ENCODE measurements around the gene LRRC37A3.
A peak's percentile ranks its signal among the peaks of the same experiment; 100 is the strongest.
"Not testable (repeated sequence)": the region's sequence is repeated elsewhere in the genome, so short reads cannot be mapped to it uniquely, and the experiment has no call there.

Gene LRRC37A3

GRCh38 chr17:64919289-64920025 is at the start of gene LRRC37A3:
TSS of gene LRRC37A3 (minus strand) at chr17:64919478. CDS start at chr17:64897257, 22,221 bp downstream.
- in situ Hi-C loops (cut with MboI; ENCODE audit: low pct_unique_long_range_greater_than_20kb, low sequenced_read_pairs), result not testable (repeated sequence)

GRCh38 chr17:64965873-64966287 is 46.6 kb upstream of the LRRC37A3 start:
- DNase-seq, result peak; percentile 93
- in situ Hi-C loops (cut with MboI; ENCODE audit: low pct_unique_long_range_greater_than_20kb, low sequenced_read_pairs), result loop anchor here (25.0 kb wide), 1 partner anchor 221 kb away; no protein-coding TSS in a partner anchor

More at GRCh38 chr17:64919289-64920025, at the start of gene LRRC37A3:
- DNase-seq, result peak; percentile 97

GRCh38 chr17:64965256-64965872 is 46.1 kb upstream of the LRRC37A3 start:
- in situ Hi-C loops (cut with MboI; ENCODE audit: low pct_unique_long_range_greater_than_20kb, low sequenced_read_pairs), result loop anchor here (25.0 kb wide), 1 partner anchor 222 kb away; no protein-coding TSS in a partner anchor

DNA sequence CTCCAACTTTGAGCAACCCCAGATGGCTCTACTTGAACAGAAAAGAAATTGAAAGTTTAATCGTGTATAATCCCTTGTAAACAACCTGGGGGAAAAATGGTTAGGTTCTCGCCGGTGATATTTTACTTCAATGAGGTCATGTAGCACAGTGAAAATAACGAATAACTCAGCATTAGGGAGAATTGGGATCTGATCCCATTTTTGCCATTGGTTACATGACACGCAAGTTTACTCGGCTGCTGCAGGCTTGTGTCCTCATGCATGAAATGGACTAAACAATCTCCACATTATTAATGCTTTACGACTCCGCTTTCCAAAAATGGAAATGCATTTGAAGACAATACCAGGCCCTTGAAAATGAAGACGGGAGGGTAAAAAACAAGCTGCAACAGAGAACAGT is 45.5 kb upstream of the LRRC37A3 start:
- in situ Hi-C loops (cut with MboI; ENCODE audit: low pct_unique_long_range_greater_than_20kb, low sequenced_read_pairs), result loop anchor here (25.0 kb wide), 1 partner anchor 223 kb away; no protein-coding TSS in a partner anchor
- DNase-seq, result no peak

More at GRCh38 chr17:64965256-64965872, 46.1 kb upstream of the LRRC37A3 start:
- peak; percentile 35 for DNase-seq

- in situ Hi-C loops (cut with MboI; ENCODE audit: low pct_unique_long_range_greater_than_20kb, low sequenced_read_pairs), result loop anchor here (25.0 kb wide), 1 partner anchor 223 kb away; no protein-coding TSS in a partner anchor
- DNase-seq, result peak; percentile 15
Observed at GRCh38 chr17:64963814-64964213, 44.5 kb upstream of the LRRC37A3 start.

DNA sequence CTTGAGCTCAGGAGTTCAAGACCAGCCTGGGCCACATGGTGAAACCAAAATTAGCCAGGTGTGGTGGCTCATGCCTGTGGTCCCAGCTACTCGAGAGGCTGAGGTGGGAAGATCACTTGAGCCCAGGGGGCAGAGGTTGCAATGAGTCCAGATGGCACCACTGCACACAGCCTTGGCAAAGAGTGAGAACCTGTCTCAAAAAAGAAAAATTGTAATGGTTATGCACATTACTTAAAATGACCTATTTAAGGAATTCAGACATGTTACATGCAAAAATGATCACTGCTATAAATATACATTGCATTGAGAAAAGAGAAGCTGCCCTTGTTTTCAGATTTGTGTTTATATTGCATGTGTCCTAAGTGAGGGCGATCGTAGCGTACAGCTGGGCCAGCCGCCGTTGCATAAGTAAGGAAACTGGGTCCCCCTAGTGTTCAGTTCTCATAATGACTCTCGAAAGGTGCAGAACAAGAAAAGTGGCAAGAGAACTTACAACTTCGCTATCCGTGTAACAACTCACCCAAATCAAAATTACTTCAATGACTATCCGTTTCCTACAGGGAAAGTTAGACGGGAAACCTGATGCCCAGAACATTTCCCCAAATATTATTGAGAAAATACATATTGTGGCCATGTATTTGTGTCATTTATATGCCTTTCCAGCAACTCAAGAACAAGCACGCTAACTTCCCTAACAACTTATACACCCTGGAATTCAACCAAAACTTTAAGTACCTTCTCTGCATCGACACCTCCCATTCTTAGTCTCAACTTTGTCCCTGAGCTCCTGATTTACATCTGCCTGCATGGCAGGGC is 42.5 kb upstream of the LRRC37A3 start:
- in situ Hi-C loops (cut with MboI; ENCODE audit: low pct_unique_long_range_greater_than_20kb, low sequenced_read_pairs), result loop anchor here (25.0 kb wide), 1 partner anchor 226 kb away; no protein-coding TSS in a partner anchor
- DNase-seq, result peak; percentile 84

DNA sequence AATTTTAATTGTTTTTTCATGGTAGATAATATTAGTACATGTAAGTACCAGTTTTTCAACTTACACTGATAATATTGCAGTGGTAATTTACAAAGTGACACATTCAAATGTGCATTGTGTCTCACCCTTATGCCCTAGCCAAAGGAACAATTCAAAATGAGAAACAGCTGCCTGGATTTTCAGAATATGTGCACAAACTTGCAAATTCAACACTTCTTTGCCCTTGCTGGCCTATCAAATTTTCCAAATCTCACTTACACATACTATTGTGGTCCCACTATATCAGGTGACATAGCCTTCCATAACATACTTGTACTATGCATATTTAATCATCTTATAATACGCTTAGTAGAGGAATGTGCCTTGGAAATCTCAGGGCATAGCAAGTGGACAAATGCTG is 32.6 kb upstream of the LRRC37A3 start:
- in situ Hi-C loops (cut with MboI; ENCODE audit: low pct_unique_long_range_greater_than_20kb, low sequenced_read_pairs), result loop anchor here (25.0 kb wide), 1 partner anchor 235 kb away; no protein-coding TSS in a partner anchor

DNA sequence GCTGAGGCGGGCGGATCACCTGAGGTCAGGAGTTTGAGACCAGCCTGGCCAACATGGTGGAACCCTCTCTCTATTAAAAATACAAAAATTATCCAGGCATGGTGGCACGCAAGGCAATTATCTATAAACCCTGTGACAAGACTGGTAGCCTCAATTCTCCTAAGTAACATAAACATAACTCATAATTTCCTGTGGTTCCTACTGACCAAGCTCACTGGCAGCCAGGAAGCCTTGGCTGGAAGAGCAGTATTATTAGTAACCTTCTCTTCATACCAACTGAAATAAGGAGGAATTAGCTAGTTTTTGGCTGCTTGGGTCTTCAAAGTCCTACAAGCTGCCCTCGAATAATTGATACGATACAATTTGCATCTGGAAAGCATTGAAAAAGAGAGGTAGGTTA is 31.6 kb upstream of the LRRC37A3 start:
- in situ Hi-C loops (cut with MboI; ENCODE audit: low pct_unique_long_range_greater_than_20kb, low sequenced_read_pairs), result loop anchor here (25.0 kb wide), 1 partner anchor 236 kb away; no protein-coding TSS in a partner anchor
- DNase-seq, result no peak

More for the DNA sequence above, 32.6 kb upstream of the LRRC37A3 start:
- no peak for DNase-seq

GRCh38 chr17:64947152-64947551 is 27.9 kb upstream of the LRRC37A3 start:
- in situ Hi-C loops (cut with MboI; ENCODE audit: low pct_unique_long_range_greater_than_20kb, low sequenced_read_pairs), result no loop called here
- no peak for DNase-seq

- in situ Hi-C loops (cut with MboI; ENCODE audit: low pct_unique_long_range_greater_than_20kb, low sequenced_read_pairs), result no loop called here
- DNase-seq, result no peak
Observed at GRCh38 chr17:64941761-64942160, 22.5 kb upstream of the LRRC37A3 start.

DNA sequence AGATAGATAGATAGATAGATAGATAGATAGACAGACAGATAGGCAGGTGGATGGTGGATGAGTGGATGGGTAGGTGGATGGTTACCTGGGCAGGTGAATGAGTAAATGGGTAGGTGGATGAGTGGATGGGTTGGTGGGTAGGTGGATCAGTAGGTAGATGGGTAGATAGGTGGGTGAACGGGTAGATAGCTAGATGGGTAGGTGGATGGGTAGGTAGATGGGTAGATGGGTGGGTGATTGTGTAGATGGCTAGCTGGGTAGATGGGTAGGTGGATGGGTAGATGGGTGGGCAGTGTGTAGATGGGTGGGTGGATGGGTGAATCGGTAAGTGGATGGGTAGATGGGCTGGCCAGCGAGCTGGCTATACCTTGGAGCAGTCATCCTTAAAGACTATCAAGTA is 21.8 kb upstream of the LRRC37A3 start:
- DNase-seq, result no peak
- in situ Hi-C loops (cut with MboI; ENCODE audit: low pct_unique_long_range_greater_than_20kb, low sequenced_read_pairs), result no loop called here

DNA sequence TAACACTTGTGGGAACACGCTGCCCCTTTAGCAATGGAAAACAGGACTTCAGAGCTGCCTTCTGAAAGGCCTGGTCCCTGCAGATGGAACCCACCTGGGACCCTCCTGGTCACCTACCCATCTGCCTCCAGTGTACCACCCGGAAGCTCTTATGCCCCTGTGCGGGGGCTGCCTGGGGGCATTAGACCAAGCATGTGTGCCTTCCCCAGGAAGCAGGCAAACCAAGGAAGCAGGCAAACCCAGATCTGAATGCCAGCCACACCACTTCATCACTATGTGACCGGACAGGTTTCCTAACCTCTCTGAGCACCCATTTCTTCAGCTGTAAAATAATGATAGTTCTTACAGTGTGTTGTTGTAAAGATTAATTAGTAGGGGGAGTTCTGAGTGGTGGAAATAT is 20.8 kb upstream of the LRRC37A3 start:
- in situ Hi-C loops (cut with MboI; ENCODE audit: low pct_unique_long_range_greater_than_20kb, low sequenced_read_pairs), result no loop called here
- no peak for DNase-seq

- in situ Hi-C loops (cut with MboI; ENCODE audit: low pct_unique_long_range_greater_than_20kb, low sequenced_read_pairs), result no loop called here
- peak; percentile 62 for DNase-seq
Observed at GRCh38 chr17:64938925-64939474, 19.7 kb upstream of the LRRC37A3 start.

- in situ Hi-C loops (cut with MboI; ENCODE audit: low pct_unique_long_range_greater_than_20kb, low sequenced_read_pairs), result no loop called here
- no peak for DNase-seq
Observed at GRCh38 chr17:64938290-64938689, 19.0 kb upstream of the LRRC37A3 start.

DNA sequence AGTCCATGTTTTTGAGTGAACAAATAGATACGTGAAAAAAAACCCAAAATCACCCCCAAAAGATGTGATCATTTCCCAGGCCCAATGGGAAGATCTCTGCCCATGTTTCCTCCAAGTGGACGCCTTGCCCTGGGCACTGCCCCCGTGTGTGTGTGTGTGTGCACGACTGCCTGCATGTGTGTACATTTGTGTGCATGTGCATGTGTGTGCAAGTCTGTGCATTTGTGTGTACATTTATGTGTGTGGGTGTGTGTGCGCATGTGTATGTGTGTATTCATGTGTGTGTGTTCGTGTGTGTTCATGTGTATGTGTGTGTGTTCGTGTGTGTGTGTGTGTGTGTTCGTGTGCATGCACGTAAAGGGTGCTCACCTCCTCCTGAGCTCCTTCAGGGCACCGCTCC is 16.8 kb upstream of the LRRC37A3 start:
- in situ Hi-C loops (cut with MboI; ENCODE audit: low pct_unique_long_range_greater_than_20kb, low sequenced_read_pairs), result no loop called here
- DNase-seq, result no peak

DNA sequence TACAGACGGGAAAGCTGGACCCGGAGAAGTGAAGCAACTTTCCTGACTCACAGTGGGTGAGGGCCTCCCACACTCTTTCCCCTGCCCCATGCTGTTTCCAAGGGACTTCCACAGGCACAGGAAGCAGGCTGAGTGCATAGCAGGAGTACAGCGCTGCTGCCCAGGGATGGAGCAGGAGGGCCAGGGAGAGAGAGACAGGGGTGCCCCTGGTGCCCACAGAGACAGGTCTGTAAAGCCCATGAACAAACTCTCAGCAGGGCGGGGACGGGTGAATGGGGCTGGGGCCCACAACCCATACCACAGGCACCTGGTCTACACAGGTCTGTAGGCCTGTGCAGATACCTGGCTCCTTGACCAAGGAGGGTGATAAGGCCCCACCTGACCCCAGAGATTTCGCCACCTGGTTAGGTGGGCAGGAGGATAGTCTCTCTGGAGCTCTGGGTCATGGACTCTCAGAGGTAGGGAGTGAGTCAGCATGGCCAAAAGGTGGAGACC is 15.1 kb upstream of the LRRC37A3 start:
- in situ Hi-C loops (cut with MboI; ENCODE audit: low pct_unique_long_range_greater_than_20kb, low sequenced_read_pairs); DNase-seq: not testable (repeated sequence)

DNA sequence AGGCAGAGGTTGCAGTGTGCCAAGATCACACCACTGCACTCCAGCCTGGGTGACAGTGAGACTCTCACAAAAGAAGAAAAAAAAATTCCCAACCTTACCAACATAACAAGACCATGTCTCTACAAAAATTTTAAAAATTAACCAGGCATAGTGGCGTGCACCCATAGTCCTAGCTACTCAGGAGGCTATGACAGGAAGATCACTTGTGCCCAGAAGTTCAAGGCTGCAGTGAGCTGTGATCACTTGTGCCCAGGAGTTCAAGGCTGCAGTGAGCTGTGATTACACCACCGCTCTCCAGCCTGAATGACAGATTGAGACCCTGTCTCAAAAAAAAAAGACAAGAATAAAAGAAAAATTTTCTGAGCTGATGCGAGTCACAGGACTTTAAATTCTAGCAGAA is 13.6 kb upstream of the LRRC37A3 start:
- DNase-seq; in situ Hi-C loops (cut with MboI; ENCODE audit: low pct_unique_long_range_greater_than_20kb, low sequenced_read_pairs): not testable (repeated sequence)

DNA sequence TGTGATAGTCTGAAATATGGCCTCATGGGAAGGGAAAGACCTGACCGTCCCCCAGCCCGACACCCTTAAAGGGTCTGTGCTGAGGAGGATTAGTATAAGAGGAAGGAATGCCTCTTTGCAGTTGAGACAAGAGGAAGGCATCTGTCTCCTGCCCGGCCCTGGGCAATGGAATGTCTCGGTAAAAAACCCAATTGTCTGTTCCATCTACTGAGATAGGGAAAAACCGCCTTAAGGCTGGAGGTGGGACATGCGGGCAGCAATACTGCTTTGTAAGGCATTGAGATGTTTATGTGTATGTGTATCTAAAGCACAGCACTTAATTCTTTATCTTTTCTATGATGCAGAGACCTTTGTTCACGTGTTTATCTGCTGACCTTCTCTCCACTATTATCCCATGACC is 11.1 kb upstream of the LRRC37A3 start:
- in situ Hi-C loops (cut with MboI; ENCODE audit: low pct_unique_long_range_greater_than_20kb, low sequenced_read_pairs); DNase-seq: not testable (repeated sequence)

Data from KBM-7 (cell line).